ENCODE measurements around the gene STIM1.
"Not testable (repeated sequence)": the region's sequence is repeated elsewhere in the genome, so short reads cannot be mapped to it uniquely, and the experiment has no call there.

Gene STIM1

GRCh38 chr11:3854977-3855807, at the start of gene STIM1:
Gene STIM1, plus strand, starts transcription at chr11:3855664. Its CDS starts 607 bp downstream, at chr11:3856271.
- DNase-seq: peak; percentile 98

DNA sequence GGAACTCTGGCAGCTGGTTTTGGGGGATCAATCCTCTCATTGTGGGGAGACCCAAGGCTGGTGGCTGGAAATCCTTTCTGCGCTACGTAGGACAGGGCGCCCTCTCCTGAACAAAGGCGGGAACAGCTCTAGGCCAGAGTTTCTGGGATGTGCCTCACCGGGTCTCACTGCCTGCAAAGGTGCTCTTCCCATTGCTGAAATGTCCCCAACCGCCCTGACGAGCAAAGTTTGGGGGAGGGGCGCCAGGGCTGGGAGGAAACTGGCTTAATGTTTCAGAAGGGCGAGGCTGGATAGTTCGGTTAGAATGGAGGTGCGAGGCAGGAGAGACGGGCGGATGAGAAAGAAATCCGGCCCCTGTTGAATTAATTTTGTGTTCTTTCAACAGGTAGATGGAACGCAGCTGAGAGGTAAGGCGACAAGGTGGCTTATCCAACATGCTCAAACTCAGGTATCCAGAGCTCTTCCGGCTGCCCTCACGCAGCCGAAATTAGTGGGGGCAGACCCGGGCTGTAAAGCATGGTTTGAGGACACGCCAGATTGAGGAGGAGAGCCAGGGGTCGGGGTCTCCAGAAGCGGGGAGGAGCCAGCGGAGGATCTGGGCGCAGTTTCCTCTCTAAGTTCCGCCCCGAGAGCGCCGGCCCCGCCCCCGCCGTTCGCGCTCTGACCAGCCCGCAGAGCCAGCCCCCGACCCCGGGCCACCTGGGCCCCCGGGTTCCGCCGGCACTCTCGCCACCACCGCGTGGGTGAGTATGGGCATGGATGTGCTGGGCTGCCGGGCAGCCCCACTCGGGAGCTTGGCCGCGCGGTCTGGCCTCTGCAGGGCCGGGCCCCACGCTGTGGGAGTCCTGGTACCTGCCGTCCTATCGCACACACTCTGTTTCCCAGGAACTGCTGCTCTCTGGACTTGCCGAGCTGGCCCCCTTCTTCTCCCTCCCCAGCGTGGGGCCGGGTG, 47.3 kb upstream of the STIM1 start, which contains the start of gene PGAP2:
PGAP2 (plus strand) TSS at position 652 of the 952 bp plus-strand sequence. CDS start 2,700 bp downstream, outside the sequence.
- peak; percentile 65 for DNase-seq

DNA sequence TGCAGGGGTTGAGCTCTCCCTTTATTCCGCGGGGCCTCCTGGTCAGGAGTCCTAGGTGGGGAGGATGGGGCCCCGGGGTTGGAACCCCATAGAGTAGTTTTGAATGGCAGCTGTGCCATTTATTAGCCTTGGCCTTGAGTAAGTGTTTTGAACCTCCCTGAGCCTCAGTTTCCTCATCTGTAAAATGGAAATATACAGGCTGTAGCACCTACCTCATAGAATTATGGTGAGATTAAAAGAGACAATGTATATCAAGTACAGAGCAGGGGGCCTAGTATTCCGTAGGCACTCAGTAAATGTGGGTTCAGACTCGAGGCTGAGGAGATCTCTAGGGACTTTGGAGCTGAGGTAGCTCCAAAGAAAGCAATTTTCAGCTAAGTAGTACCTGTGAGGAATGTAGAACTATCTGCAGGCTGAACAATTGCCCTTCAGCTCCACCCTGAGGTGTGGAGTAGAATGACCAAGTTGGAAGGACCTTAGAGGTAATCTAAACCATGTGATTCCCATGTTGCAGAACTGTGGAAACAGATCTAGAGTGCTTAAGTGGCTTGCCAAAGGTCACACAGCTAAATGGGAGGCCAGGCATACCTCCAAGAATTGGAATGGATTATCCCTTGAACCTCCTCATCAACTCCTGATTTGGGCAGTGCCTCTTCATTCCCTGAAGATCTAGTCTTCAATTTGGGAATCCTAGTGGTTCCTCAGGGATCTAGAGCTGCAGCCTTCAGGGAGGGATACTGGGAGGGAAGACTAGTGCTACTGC, 46.4 kb upstream of the STIM1 start:
- DNase-seq: peak; percentile 42

- no peak for DNase-seq
These were observed 45.9 kb upstream of the STIM1 start for GRCh38 chr11:3809624-3809928.

GRCh38 chr11:3810446-3810845, 45.0 kb upstream of the STIM1 start:
- no peak for DNase-seq

GRCh38 chr11:3810951-3811350, 44.5 kb upstream of the STIM1 start:
- no peak for DNase-seq

GRCh38 chr11:3814832-3815231, 40.6 kb upstream of the STIM1 start:
- not testable (repeated sequence) for DNase-seq

GRCh38 chr11:3815845-3816244, 39.6 kb upstream of the STIM1 start:
- DNase-seq: no peak

- no peak for DNase-seq
These were observed 38.8 kb upstream of the STIM1 start for GRCh38 chr11:3816673-3817072.

DNA sequence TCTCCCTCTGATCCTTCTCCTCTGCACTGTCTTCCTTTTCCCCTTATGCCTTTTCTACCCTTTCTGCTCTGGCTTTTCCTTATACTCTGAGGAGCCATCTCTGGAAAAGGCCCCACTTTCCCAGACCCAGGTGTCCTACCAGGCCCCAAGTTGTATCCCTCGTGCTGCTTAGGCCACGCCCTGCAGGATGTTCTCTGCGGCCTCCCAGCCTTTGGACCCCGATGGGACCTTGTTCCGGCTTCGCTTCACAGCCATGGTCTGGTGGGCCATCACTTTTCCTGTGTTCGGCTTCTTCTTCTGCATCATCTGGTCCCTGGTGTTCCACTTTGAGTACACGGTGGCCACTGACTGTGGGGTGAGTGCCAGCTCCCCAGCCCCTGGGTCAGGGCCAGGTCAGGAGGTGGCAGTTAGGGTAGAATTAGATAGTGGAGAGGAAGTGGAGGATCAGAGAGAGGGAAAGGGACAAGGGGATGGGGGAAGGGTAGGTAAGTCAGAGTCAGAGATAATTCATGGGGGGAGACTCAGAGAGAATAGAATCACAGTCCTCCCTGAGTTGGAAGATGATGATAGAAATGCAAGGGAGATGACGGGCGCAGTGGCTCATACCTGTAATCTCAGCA, 38.2 kb upstream of the STIM1 start:
- no peak for DNase-seq

DNA sequence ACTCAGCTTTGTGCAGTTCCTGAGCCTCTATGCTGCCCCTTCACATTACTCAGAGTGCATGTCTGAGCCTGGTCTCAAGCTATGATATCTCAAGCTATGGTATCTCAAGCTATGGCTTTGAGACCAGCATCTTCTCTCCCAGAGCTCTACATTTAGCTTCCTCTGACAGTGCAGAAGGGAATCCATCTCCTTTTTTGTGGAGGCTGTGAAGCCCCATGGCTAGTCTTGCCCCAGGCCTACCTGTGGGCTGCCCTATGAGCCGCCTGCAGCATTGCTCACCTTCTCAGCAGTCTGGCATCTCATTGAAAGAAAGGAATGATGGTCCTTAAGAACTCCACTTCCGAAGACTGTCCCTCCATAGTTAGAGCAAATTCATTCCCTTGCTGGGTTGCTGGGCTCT, 34.5 kb upstream of the STIM1 start:
- DNase-seq: no peak

GRCh38 chr11:3822312-3822711, 33.2 kb upstream of the STIM1 start:
- DNase-seq: no peak

- no peak for DNase-seq
These were observed 32.2 kb upstream of the STIM1 start for GRCh38 chr11:3823303-3823702.

DNA sequence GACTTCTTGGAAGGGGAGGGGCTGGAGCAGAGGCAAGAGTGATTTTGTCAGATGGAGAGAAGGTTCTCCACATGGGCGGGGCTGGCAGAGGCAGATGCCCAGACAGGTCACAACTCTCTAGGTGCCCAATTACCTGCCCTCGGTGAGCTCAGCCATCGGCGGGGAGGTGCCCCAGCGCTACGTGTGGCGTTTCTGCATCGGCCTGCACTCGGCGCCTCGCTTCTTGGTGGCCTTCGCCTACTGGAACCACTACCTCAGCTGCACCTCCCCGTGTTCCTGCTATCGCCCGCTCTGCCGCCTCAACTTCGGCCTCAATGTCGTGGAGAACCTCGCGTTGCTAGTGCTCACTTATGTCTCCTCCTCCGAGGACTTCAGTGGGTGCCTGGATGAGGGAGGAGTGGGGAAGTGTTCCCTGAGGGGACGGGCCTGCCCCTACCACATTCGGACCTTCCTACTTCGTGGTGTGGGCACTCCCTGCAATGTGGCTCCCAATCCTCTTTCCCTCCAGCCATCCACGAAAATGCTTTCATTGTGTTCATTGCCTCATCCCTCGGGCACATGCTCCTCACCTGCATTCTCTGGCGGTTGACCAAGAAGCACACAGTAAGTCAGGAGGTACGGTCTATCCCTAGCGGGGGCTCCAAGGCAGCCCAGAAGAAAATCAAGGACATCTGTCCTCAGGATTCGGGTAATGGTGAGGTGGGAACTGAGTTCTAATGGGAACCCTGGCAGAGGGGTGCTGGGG, 31.5 kb upstream of the STIM1 start:
- DNase-seq: no peak

- DNase-seq: peak; percentile 84
These were observed 30.6 kb upstream of the STIM1 start for GRCh38 chr11:3824714-3825472.

DNA sequence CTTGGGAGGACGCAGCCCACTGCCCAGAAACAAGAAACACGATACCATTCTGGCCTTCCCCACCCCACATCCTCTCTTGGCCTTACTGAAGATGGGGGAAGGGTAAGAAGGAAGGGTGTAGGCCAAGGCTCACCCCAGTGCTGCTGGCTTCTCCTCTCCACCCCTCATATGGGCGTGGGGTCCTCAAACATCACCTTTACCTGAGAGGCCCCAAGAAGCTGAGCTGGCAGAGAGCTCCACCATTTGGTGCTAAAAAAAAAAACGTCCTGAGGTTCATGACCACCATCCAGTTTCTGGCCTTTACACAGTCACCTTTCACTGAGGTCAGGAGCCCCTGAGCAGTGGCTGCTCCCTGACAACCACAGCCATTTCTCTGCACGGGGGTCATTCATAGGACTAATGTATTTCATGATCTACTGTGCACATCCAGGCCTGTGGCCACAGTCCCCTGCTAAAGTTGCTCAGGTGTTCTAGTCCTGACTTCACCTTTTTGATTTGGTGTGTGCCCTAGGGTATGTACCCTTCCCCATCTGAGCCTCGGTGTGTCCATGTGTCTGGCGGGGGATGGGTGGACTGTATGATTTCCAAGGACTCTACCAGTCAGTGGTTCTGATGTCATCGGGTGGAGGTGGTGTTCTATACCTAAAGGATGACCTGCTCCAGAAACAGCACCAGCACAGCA, 29.9 kb upstream of the STIM1 start:
- no peak for DNase-seq

- DNase-seq: no peak
These were observed 28.7 kb upstream of the STIM1 start for GRCh38 chr11:3826721-3827120.

- DNase-seq: no peak
These were observed 27.9 kb upstream of the STIM1 start for GRCh38 chr11:3827434-3828186.

DNA sequence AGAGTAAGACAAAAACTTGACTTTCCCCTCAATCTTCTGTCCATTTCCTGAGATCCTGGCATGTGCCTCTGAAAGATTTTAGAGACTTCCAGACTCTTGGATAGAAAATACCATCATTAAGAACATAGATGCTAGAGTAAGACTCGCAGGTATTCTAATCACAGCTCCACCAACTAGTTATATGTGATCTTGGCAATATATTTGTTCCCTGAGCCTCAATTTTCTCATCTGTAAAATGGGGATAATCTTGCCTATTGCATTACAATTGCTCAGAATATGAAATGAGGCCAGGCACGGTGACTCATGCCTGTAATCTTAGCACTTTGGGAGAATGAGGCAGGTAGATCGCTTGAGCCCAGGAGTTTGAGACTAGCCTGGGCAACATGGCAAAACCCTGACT, 25.4 kb upstream of the STIM1 start:
- DNase-seq: no peak

DNA sequence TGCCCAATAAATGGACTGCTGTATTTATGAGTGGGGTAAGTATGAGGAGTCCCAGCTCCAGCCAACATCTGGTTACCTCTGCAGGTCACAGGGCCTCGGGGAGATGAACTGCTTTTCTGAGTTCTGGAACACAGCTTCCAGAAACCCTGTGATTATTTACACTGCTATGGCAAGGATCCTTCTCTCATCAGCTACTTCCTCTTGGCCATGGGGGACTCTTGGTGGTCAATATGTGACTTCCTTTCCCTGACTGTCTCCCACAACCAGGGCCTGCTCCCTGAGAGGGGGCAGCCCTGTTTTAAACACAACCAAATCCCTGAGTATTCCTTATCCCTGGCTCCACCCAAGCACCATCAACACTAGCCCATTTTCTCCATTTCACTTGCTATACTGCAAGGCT, 24.7 kb upstream of the STIM1 start:
- DNase-seq: no peak
